Activated CD8-positive, alpha-beta memory T cell treated with anti-CD3 and anti-CD28 coated beads, Interleukin-2, amount 50 U/mL, for 48 hours (primary cell): ENCODE results near the gene AGAP1.

Experiments
- DNase-seq: peaks from one replicate; pipeline ENCODE4 v3.0.0-alpha.2; 2020

AGAP1 gene

DNA sequence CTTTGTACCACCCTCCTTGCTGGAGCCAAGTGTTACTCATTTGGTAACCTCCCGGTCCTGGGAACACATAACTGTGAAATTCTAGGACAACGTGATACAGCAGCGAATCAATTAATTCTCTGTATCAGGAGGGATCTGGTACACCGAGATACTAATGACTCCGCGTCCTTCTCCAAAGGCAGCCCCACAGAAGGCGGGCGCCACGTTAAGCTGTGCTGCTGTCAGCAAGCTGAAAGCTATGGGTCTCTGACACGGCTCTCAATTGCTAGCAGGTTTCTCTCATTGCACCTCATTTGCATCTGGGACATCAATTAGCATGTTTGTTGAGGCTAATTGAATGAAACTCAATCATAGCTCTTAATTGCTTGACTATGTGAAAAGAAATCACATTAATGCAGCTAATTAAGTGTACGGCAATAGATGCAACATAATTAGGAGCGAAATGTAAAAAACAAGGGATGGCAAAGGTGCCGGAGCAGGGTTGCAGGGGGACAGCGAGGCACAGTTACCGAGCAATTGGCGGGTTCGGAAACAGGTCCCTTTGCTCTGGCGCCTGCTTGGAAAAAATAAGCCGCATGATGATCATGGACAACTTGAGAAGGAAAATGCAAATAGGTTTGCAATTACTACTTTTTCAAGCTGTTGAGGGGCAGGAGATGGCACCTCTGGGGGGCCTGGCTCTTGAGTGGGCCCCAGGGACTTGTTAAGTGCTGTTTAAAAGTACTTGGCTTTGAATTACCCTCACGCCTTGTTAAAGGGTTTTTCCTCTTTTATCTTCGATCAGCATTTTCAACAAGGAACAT, 410.1 kb downstream of the AGAP1 start:
- DNase-seq = no peak

DNA sequence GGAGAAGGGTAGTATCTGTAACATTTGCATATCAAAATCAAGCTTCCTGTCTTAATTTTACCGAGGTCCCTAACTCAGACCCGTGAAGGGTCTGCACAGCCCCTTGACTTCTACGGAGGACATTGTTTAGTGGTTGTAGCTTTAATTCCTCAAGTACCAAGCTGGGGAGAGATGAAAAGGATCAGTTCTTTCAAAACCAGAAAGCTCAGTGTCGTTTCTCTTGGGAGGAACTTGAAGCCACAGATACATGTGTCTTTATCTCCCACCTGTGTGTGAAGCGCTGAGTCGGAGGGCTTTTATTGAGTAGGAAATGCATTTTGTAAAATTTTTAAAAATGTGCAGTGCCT, 410.7 kb downstream of the AGAP1 start:
- DNase-seq = no peak

DNA sequence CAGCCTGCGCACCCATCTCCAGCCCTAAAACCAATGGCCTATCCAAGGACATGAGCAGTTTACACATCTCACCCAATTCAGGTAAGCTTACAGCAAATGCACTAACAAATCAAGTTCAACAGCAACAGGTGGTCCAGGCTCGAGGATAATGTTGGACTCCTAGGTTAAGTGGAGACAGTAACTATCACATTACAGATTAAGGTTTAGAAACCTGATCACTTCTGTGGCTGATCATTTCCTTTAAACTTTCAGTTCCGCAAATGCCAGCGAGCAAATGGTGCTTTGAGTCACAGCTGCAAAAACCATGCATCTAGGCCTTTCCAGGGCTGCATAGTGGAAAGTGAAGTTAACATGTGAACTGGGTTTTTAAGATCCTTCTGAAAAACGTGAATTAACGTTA, 415.0 kb downstream of the AGAP1 start:
- no peak for DNase-seq

DNA sequence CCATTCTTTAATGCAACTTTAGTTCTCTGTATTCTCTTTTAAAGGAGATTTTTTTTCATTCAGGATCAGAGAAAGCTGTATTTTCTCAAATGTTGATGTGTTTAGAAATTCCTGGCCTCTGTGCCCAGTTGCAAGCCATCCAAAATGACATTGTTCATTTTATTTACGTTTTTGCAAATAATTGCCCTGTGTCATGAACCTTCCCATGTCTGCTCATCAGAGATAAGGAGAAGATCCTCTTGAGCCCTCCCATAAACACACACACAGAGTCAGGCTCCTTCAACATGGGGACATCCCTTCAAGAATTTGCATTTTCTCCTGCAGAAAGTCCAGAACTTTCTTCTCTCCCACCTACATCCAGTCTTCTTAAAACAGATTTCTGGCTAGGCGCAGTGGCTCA, 415.5 kb downstream of the AGAP1 start:
- no peak for DNase-seq

DNA sequence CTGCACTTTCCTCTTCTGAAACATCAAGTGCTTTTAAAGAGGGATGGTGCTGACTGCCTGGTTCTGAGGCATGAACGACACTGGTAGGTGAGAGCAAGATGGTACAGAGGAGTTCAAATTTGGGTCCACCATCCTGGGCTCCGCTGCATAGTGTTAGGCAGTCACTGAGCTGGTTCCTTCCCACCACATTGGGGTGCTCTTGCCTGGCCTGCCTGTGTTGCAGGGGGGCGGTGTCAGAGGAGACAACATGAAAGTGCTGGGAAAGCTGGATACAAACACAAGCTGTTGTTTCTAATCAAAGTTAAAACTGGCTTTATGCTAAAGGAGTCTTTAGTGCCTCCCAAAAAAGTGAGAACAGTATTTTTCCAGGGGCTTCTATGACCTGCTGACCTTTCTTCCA, 416.2 kb downstream of the AGAP1 start:
- DNase-seq = no peak

DNA sequence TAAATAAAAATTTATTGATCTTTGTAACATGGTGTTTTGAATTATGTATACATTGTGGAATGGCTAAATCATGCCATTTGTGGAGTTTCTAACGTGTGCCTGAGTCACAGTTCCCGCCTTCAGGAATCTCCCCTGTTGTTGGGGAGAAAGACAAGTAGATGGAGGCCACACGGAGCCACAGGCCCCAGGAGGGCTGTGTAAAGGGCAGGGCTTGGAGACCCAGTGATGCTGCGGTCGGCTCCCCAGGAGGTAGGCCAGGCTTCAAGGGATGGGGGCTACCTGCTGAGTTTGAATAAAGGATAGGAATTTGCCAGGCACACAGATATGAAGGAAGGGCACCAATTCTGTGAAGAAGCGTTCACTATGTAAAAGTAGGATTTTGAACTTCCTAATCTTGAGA, 417.3 kb downstream of the AGAP1 start:
- no peak for DNase-seq

DNA sequence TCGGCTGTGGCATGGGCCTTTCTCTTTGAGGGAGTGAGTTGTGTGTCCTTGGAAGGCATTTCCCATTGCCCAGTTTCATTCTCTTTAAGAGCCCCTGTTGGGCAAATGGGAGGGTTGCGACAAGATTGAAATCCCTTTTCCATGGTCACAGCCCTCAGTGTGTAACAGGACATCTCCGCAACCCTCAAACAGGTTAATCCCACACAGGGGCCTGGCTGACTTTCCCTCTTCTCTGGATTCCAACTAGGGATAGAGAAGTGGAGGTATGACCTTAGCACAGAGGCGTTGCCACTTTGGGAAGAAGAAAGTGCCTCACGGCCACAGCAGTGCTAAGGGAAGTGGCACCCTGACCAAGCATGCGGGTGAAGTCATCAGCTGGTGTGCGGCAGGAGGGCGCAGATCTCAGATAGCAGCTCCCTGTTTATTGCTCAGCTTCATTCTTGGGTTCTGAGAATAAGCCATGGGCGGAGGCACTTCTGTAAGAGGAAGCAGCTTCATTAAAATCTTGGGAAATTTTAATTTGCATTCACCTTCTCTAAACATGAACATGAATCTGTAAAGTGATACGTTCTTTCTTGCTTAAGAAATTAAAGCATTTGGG, 417.9 kb downstream of the AGAP1 start:
- DNase-seq = no peak

DNA sequence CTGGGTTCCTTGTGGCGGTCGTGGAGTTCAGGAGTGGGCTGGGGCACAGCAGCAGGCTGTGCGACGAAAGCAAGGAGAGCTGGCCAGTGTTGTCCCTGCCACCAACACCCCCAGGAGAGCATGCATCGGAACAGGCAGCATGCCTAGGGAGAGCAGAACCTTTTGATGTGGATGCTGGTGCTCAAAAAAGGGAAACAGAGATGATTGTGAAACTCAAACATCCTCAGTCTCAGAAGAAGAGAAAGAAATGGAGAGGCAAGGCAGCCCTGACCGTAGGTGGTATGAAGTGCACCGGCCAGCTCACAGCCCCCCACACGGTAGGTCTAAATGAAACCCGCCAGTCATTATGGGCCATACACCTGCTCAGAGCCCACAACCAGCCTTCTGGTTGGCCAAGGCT, 420.9 kb downstream of the AGAP1 start:
- no peak for DNase-seq

DNA sequence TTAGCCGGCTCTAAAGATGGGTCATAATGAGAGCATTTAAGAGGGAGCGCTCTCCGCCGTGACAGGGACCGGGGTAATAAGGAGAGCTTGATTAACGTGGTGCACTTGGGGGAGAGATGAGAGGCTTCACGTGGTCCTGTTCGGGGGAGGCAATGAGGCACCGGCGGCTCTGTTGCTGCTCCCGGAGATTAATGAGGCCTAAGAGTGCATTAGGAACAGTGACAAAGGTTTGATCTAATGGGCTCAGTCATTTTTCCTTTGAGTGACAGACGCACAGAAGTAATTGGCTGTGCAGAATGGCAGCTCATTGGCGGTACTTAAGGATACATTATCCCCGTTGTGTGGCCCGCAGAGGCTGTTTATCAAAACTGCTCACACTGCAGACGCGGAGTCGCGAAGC, 423.7 kb downstream of the AGAP1 start:
- DNase-seq = no peak

DNA sequence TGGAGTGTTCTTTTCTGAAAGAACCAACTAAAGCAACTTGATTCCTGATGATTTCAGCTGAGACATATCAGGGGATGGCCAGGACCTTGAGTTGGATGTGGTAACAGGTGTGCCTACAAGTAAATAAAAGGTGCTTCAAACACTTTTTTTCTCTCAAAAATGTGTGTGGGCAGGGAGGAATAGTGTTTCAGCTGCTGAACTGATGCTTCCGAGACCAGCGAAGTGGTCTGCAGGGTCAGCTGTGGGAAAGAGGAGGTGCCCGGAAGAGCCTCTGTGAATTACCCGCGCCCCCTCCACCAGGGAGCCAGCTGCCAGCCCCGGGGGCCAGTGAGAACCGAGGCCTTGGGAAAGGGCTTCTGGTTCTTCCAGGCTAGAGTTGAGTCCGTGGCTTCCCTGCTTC, 425.0 kb downstream of the AGAP1 start:
- no peak for DNase-seq

DNA sequence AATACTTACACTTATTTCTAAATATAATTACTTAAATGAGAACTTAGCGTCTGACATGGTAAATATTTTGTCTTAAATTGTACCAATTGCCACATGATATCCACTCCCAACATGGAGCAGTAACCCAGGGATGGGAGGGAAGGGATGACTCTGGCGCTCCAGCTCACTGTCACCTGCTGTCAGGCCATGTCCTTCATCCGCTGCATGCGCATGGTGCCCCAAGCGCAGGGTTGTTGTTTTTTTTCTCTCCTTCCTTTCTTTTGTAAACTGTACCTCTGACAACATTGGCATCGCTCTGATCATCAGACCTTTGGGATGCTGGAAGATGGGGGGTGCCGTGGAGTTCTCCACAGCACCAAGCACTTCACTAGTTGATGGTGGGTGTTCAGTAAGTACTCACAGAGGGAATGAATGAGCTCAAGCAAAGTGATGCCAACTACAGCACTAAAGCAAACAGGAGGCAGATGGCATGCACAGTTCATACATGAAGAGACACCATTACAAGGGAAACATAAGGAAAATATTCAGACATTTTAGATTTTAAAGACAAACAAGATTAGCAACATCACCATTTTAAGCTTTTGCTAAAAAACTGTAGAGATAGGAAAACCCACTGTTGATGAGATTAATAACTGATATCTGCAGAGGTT, 426.5 kb downstream of the AGAP1 start:
- no peak for DNase-seq

DNA sequence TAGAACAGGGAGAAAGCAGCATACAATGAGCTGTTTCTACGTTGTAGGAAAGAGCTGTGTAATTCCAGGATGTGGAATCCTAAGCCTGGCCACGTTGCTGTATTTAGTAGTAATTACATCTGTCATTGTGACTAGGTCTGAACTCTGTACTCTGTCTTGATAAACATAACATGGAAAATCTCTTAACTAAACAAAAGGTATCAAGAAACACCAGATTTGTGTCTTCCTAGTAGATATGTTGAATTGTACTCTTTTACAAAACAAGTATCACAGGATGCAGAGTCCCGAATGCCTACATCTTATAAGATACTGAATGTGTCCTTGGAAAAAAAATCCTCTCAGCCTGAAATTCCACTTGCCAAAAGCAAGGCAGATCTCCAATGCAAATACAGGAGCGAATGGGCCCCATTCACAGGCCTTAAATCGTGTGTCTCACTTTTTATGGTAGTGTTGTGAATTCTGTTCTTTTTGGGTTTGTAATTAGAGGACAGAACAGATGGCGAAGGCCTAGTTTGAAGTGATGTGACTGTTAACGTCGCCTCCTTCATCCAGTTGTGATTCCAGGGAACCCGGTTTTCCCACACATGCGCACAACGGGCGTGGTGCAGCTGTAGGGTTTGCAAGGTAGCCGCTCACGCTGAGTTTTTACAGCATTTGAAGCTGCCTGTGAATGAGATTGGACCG, 427.8 kb downstream of the AGAP1 start:
- no peak for DNase-seq

DNA sequence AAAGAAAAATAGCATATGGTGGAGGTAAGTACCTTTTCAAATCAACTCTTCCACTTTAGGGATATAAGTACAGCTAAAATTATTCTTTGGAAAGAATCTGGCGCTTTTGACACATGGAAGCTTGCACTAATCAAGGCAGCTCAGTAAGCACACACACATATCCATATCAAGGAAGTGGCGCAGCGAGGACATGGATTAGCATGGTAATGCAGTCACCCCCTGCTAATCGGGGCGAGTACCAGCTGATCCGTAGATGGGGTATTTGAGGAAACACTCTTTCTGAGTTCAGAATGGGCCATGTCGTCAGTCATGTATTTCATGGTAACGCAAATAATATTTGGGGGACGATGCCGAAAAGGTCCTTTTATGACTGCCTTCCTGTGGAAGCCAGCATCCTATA, 429.0 kb downstream of the AGAP1 start:
- no peak for DNase-seq

DNA sequence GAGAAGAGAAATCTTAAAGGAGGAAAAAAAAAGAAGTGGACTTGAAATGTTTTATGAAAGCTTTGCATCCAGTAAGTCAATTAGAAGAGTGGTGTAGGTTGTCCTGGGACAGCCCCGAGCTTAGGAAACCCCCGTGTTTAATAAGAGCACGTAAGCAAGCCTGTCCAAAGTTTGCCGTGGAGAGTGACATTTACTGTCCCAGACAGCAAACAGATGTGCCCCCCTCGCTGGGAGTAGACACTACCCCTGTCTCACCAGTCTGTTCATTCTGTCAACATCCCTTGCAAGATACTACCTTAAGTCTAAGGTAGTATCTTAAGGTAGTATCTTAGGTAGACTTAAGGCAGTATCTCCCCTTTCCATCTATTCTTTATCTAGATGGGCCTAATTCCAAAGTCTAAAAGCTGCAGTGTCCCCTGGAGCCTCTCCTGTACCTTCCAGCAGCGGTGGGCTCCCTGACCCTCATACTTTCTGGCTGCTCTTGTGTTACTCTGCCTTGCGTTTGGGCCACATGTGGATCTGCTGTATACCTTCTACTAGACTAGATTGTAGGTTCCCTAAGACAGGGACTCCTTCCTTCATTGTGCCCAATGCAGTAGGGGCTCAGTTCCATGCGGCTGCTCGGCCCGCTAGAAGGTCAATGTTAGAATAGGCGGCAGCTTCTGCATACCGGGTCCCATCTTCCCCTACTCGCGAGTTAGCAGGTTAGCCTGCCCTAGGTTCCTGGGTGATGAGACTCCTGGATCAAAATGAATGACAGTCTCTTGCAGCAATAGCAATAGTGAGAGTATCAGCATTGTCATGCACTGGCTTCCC, 430.2 kb downstream of the AGAP1 start:
- DNase-seq = no peak

DNA sequence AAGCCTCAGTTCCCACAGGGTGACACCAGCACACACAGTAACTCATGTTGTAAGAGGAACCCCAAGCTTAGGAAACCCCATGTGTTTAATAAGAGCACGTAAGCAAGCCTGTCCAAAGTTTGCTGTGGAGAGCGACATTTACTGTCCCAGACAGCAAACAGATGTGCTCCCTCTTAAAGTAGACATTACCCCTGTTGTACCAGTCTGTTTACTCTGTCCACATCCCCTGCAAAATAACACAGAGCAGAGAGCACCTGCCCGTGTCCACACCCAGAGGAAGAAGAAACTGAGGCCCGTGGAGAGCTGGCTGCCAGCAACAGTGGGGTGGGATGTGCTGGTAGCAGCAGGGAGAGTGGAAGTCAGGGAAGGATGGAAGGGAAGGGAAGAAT, 430.8 kb downstream of the AGAP1 start:
- no peak for DNase-seq

DNA sequence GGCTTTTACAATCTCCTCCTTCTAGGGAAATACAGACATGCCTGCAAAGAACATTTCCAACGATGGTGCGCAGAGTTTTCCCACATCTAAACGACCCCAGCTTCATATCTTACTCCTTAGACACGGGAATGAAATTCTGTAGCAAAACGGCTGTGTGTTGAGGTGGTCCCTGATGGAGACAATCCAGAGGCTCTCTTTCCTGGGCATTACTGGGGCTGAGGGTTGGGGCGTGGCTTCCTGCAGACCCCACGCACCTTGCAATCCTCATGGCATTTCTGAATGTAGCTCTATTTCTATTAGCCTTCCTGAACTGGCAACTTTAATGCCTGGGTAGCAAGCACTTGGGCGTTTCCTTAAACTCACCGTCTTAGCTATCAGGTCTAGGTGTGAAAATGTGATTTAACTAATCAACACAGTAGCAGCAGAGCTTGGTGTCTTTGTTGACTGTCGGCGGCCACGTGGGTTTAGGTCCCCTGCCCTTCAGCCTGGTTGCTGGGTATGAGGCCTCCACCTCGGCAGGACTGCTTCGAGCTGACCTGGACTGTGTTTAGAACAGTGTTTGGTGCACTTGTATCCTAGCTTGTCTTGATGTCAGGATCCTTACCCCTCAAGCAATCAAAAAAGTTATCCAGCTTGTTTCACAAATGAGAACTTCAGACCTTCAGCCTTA, 431.5 kb downstream of the AGAP1 start:
- DNase-seq = no peak

DNA sequence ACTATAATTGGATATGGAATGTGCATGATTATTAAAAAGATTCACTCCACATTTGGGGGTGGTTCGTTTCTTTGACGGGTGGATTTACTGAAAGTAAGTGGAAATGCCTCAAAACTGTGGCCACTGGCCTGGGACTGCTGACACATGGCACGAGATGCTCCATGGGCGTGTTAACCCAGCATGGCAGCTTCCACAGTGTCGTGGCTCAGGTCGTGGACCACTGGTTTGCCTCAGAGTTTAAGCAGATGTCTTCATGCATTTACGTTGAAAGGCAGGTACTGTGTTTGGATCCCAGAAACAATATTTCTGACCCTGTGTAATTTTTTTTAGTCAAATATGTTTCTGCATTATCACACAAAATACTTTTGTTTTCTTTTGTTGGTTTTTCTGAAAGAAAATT, 432.4 kb downstream of the AGAP1 start:
- no peak for DNase-seq

DNA sequence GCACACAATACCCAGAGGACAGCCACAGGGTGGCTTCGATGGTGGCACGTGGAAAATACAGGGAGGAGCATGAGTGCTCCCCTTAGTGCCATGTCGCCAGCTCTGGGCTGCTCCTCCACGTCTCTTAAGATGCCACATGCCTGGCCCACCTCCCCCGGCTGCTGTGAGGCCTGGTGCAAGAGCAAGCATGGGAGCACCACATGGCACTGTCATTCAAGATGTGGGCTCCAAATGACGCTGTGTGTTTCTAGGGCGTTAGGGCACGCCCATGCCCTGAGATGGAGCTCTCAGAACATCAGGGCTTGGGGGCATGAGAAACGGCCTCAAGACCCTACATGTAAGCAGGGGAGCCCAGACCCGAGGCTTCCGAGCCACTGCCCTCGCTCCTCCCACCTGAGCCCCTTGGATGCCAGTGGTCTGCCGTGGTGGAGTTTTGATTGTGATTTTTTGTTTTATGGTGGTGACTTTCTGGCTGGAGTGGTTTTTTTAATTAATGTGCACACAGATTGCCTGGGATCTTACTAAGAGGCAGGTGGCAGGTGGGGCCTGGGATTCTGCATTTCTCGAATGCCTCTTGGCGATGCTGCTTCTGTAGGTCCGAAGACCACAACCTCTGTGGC, 435.0 kb downstream of the AGAP1 start:
- DNase-seq = no peak

DNA sequence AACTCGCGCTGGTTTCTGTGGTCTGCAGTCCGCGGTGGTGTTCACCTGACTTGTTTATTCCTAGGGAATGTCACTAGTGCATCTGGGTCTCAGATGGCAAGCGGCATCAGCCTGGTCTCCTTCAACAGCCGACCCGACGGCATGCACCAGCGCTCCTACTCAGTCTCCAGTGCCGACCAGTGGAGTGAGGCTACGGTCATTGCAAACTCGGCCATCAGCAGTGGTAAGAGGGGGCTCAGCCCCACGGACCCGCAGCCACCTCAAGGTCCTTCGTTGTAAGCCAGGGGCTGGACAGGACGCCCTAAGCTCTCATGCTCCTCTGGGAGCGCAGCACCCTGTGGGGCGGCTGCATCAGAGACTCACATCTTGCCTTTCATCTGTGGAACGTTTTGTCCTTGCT, 436.9 kb downstream of the AGAP1 start:
- no peak for DNase-seq

DNA sequence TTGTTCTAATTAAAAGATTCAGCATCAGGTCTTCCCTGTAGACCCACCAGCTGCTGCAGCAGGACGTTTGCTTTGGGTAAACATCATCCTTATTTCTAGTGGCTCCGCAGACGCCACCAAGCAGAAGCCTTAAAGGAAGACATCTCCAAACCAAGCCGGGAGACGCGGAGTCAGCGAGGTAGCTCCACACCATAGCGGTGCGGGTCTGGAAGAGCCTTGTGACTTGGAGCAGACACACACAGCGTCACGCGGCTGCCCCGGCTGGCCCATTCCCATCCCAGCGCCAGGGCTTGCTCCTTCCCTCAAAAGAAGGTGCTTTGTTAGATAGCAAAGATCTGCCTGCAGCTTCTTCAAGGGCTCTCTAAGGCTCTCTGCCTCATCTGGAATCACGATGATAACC, 437.8 kb downstream of the AGAP1 start:
- no peak for DNase-seq

DNA sequence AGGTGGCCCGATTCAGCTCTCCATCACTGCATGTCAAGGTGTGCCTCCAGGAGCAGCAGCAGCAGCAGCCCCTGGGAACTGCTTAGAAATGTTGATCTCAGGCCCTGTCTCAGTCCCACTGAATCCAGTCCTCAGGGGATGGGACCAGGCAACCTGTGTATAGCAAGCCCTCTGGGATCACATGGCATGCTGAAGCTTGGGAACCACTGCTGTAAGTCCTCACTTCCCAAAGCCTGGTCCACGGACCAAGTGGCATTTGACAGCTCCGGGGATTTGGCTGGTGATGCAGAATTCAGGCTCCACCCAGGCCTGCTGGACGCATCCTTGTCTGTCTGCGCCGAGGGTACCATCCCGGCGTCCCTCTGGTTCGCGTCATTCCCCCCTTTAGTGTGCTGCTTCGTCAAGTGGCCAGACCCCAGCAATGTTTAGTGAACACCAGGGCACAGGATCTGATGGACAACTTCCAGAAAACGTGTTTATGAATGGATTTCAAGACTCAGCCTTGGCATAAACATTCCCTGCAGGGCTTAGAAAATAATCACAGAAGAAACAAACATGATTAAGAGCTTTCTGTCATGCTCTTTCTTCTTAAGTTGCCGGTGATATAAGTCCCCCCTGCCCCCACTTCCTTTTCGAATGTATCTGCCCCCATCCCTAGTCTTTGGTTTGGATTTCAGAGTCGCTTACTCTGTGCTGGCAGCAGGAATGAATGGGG, 440.4 kb downstream of the AGAP1 start:
- DNase-seq = no peak
